Left lobe of liver (tissue), 2 donors: ENCODE data around the gene SYT9. TPM values are rescaled to one million over a fixed set of nuclear protein-coding genes. Genes with fewer than 3 reads are reported as not detected.
A peak's percentile ranks its signal among the peaks of the same experiment; 100 is the strongest.

Source experiments
- ATAC-seq: fragments of 200-7000 bp; cut with Tn5 transposase; one replicate; pipeline ENCODE4 v1.9.1; 2020; ENCODE audit warnings: mild to moderate bottlenecking, moderate library complexity
- DNase-seq: peaks from one replicate; pipeline ENCODE4 v3.0.0-alpha.2; 2020; ENCODE audit warnings: low spot score
- total RNA-seq: library from RNA; stranded (reverse); gene quantifications from one replicate; pipeline ENCODE4 v1.2.1, GENCODE V29; 2021
- donor health status: DM: no; HTN: no; CAD: no; lungs with moderate emphysema.
- donor health status: DM: no; HTN: yes; CAD: no.

Gene SYT9, protein sequence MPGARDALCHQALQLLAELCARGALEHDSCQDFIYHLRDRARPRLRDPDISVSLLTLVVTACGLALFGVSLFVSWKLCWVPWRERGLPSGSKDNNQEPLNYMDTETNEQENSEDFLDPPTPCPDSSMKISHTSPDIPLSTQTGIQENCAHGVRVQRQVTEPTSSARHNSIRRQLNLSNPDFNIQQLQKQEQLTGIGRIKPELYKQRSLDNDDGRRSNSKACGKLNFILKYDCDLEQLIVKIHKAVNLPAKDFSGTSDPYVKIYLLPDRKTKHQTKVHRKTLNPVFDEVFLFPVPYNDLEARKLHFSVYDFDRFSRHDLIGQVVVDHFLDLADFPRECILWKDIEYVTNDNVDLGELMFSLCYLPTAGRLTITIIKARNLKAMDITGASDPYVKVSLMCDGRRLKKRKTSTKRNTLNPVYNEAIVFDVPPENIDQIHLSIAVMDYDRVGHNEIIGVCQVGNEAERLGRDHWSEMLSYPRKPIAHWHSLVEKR
- 11.3 TPM for total RNA-seq

DNA sequence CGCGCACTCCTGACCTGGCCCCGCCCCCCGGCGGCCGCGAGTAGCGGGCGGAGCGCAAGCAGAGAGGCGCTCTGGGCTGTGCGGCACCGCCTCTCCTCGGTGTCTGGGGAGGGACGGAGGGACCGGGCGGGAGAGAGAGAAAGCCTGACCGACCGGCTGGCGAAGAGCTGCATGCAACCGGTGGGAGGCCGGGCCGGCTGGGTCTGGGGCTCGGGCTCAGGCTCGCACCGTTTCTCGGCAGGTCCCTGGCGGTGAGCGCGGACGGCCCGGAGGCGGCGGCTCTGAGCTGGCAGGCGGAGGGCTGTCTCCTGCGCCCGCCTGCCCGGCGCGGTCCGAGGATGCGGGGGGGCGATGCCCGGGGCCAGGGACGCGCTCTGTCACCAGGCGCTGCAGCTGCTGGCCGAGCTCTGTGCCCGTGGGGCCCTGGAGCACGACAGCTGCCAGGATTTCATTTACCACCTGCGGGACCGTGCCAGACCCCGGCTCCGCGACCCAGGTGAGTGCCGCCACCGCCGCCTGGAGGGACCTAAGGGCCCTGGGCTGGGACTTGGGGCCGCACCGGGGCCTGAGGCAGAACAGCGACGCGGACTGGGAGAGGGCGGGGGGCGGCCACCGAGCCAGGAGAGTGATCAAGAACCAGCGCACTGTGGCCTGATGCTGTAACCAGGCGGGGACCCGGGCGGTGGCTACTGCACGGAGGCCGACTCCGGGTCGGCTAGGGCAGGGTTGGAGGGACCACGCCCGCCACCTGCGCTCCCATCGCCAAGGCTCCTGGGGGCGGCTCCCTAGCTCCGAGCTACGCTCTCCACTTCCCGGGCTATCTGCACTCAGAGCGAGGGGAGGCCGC is at the start of gene SYT9:
SYT9 (plus strand) TSS at position 69 of the 847 bp plus-strand sequence; CDS start at position 352, 283 bp downstream.
- DNase-seq (peak; percentile 85), ATAC-seq (peak; percentile 92)

DNA sequence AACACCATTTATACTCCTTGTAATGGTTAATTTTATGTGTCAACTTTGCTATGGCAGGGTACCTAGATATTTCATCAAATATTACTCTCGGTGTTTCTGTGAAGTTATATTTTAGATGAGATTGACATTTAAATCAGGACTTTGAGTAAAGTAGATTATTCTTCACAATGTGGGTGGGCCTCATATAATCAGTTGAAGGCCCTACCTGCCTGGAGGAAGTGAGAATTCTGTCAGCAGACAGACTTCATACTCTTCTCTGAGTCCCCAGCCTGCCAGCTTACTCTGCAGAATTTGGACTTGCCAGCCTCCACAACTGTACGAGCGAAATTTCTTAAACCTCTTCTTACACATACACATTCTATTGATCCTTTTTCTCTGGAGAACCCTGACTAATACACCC is 49.3 kb upstream of the SYT9 start:
- no peak for ATAC-seq
- no peak for DNase-seq

DNA sequence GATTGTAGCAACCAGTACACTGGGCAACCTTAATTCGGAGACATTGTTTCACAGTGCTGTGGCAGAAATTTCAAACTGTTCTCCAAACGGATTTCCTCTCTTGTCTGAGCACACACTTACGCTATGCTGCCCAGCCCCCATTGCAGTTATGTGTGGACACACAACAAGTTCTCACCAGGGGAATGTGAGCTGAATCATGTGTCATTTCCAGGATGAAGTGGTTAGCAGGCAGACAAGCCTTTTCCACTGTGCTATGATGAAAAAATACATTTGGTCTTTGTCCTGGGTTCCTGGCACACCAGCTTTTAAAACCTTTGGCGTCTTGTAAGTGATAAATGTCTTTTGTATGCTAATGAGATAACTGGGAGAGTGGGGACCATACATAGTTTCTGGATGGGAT is 46.9 kb upstream of the SYT9 start:
- ATAC-seq (no peak), DNase-seq (no peak)

DNA sequence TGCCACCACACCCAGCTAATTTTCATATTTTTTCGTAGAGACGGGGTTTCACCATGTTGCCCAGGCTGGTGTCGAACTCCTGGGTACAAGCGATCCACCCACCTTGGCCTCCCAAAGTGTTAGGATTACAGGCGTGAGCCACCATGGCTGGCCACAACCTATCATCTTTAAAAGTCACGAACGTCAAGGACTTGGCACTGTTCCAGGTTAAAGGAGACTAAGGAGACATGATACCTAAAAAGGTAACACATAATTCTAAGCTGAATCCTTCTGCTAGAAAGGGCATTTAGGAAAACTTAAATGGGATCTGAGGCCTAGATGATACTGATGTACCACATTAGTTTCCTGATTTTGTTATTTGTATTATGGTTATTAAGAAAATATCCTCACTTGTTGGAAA is 43.3 kb upstream of the SYT9 start:
- ATAC-seq (no peak), DNase-seq (no peak)

DNA sequence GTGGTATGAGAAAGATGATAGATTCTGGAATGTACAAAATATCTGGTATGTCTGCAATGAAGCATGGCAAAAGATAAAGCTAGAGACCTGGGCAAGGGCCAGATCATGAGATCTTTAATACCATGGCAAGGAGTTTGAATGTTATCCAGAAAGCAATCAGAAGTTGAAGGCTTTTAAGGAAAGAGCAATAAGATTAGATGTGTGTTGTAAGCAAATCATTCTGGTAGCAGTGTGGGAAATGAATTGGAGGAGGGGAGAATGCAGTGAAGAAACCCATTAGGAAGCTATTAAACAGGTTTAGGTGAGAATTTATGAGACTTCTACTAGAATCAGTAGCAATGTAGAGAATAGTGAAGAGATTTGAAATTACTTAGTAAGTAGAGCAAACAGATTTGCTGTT is 32.2 kb upstream of the SYT9 start:
- no peak for ATAC-seq

DNA sequence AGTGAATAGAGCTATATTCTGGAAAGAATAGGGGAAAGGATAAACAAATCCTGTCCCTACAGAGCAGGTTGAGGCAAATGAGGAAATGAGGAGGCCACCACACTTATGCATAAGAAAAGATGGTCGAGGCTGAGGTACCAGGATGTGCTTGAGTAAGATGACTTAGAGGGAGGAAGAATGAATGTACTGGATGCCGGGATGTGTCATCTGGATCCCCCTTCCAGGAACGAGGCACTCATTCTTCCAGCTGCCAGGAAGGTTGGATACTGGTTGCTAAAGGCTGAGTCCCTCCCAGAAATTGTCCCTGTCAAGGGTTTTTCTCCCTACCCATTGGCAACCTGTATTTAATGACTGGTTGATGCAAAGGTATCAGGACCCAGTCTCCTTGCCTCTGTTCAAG is 31.1 kb upstream of the SYT9 start:
- ATAC-seq = no peak
- no peak for DNase-seq

More for the DNA sequence above, 32.2 kb upstream of the SYT9 start:
- no peak for DNase-seq

DNA sequence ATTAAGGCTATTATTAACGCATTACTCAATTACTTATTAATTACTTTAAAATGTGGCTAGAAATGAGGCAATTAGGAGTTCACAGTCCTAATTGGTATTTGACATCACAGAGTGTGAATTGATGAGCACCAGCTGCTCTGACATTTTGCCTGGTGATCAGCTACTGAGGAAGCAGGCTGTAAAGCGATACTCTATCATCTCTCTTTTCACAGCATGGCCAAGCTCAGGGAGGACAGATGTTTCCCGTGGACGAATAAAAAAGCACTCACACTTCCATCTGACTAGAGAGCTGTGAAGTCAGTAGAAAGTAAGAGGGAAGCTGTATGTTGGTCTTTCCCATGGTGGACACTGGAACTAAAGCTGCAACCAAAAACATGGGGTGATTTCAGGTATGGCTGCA is 29.1 kb upstream of the SYT9 start:
- no peak for DNase-seq

DNA sequence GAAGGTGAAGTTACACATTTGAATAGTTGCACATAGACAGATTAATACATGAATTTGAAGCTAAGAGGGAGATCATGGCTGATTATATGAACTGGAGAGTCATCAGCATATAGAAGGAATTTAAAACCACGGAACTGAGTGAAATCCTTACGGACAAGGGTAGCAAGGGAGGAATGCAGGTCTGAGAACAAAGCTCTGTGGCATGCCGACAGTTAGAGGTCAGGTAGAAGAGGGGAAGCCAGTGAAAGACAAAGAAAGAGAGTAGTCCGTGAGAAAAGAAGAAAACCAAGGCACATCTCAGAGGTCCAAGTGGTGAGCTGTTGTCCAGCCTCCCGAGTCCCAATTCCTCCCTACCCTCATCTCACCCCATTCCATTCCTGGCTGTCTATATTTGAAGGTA is 11.8 kb upstream of the SYT9 start:
- DNase-seq (no peak), ATAC-seq (no peak)

More for the DNA sequence above, 29.1 kb upstream of the SYT9 start:
- ATAC-seq = no peak

DNA sequence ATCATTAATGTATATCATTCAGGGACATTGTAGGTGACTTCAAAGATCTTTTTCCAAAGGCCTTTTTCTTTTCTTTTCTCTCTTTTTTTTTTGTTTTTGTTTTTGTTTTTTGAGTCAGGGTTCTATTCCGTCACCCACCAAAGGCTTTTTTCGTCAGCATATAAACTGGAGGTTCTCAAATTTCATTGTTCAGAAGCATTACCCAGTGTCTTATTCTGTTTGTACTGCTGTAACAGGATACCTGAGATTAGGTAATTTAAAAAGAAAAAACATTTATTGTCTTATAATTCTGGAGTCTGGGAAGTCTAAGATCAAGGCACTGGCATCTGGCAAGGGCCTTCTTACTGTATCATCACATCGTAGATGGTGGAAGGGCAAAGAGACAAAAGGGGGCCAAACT is 6.4 kb upstream of the SYT9 start:
- ATAC-seq (no peak), DNase-seq (no peak)

DNA sequence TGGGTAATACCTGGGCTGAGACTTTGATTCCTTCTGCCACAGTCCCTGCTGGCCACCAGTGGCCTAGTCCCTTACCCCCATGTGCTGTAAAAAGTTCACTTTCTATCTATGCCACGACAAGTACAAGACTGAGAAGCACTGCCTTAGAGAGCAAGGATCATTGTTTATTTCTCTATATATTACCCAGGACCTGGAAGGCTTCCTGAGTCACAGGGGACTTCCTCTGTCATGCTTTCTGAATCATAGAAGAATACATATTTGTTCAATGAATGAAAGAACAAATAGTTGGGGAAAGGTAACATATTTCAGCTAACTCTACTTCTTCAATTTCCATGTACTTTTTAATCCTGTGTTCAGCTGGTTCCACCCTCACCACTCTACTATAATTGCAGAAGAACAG is 5.5 kb upstream of the SYT9 start:
- ATAC-seq = no peak
- no peak for DNase-seq

DNA sequence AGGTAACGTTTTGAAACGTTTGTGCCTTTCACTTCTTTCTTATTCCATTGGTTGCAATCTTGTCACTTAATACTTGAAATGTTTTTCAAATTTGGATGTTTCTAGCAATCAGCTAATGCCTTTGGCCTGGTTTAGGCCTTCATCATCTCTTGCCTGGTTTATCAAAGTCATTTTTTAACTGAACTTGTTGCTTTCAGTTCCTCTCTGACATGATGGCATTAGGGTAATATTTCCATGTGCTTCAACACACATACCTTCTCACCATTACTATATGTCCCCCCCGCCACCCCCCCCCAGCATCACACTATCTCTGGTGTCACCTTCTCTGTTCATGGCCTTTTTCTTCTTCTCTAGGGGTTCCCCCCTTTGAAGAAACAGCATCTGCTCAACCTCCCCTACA is 1.5 kb upstream of the SYT9 start:
- ATAC-seq (no peak), DNase-seq (no peak)

DNA sequence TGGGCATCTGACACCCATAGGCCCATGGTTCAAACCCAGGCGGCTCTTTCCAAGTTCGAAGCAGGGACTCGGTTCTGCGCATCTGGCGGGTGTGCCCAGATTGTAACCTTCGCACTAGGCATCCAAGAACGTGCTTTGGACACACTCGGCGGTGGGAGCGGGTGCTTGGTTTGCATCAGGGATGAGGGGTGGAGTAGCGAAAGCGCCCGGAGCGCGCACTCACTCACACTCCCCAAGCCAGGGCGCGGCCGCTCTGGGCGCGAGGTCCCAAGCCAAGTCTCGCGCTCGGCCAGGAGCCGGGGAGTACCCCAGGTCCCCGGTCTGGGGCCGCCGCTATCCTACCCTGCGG is 243 bp upstream of the SYT9 start:
- ATAC-seq = no peak

DNA sequence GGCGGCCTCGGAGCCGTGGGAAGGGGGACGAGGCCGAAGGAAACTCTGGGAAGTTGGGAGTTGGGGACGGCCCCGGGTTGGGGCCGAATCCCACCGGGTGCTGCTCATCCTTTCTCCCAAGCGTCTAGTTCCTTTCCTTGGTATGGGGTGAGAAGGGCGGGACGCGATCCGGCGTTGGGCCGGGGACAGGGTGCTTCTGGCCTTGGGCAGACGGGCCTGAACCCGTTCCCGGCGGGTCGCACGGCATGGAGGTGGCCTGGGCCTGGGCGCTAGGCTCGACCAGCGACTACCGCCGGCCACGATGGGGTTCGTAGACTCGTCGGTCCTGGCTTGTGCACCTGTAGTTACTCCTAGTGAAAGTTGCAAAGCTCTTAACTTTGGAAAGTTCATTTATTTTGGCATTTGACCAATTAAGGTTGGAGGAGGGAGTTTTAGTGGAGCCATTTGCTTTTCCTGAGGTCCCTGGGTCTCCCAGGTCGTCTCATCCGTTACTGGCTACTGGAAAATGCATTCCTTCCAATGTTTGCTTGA is 1.0 kb downstream of the SYT9 start:
- DNase-seq (peak; percentile 56), ATAC-seq (peak; percentile 44)

More for the DNA sequence above, 243 bp upstream of the SYT9 start:
- no peak for DNase-seq

DNA sequence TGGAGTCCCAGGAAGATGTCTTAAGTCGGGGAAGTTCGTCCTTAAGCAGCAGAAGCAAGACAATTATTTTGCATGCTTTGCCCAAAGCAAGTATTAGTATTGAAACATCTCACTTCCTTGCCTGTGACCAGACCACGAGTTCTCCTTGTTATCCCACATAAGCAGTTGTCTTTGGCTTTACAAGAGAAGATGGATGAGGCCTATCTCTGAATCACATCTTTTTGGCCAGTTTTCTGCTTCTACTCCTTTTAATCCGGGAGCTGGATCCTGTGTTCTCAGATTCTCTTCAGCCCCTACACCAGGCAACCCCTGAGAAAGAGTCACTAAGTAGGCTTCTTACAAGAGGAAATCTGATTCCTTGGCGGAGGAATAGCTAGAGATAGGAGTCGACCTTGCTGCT is 2.1 kb downstream of the SYT9 start:
- DNase-seq (no peak), ATAC-seq (no peak)

DNA sequence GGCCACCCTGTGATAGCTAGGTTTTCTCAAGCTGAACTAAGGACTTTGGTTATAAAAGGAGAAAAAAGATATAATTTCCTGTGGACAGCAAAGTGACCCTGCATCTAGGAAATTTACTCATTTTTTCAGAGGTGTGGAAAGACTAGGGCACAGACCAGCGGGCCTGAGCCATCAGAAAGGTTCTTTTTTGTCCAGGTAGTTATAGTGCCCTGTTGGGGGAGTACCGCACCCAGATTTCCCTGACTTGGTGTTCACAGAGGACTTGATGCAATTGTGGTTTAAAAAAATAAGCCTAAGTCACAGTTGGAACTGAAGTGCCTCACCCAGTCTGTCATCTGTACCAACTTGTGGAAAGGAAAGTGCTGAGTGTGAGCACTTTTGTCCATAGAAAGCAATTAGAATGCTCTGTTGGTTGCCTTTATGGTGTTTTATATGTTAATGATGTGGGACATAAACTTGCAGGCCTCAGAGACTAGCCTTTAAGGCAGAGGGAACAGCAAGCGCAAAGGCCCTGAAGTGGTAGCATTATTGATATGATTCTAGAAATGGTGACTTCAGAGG is 3.1 kb downstream of the SYT9 start:
- ATAC-seq (no peak), DNase-seq (no peak)

DNA sequence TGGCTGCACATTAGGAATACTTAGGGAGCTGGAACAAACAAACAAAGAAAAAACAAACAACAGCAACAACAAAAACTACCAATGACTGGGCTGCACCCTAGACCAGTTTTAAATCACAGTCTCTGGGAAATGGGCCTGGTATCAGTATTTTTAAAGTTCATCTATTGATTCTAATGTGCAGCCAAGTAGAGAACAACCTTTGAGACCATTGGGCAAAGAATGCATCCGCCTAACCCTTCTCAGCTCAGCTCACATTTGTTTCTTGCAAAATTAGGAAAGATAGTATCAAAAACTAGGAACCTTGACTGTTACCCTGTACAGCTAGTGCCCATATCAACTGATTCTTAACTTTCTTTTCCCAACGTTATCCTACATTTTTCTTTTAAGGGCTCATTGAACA is 5.2 kb downstream of the SYT9 start:
- peak; percentile 58 for ATAC-seq
- DNase-seq = peak; percentile 49

DNA sequence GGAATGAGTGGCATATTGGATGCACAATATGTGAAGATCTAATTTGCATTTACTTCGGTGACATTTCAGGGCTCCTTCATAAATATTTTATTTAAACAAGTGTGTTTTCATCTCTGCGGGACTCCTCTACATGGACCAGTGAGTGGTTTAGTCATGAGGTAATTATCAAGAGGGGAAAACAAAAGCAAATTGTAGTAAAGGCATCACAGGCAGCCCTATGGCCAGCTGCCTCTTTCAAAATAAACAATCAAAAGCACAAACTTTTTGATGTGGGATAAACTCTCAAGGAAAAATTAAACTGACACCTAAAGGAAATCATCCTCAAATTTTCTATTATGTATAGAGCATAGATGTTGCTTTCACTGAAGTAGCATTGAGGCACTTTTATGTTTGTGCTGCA is 6.0 kb downstream of the SYT9 start:
- ATAC-seq (no peak), DNase-seq (no peak)

DNA sequence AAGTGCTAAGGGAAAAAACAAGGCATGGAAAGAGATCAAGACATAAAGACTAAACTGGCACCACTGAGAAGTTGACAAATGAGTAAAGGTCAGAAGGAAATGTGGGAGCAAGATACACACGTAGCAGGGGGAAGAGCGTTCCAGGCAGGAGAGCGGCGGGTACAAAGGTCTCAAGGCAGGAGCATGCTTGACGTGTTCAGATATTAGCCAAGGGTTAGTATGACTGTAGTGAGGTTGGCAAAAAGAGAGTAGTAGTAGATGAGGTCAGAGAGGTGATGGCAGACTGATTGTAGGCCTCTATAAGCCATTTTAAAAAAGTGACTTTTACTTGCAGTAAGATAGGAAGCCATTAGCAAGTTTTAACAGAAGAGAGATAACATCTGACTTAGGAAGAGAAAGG is 9.9 kb downstream of the SYT9 start:
- peak; percentile 89 for ATAC-seq
- peak; percentile 80 for DNase-seq

DNA sequence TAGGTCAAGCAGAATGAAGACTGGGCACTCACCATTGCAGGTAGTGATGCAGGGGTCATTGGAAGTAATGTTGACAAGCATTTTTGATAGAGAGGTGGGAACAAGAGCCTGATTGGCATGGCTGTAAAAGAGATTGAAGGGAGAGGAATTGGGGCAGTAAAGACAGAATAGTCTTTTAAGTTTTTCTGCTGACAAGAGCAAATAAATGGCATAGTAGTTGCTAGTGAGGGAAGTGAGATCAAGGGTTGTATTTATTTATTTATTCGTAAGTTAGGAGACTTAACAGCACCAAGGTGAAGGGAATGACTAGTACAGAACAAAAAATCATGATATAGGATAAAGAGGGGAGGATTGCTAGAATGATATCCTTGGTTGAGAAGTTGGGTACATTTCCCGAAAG is 11.0 kb downstream of the SYT9 start:
- DNase-seq (no peak), ATAC-seq (no peak)

DNA sequence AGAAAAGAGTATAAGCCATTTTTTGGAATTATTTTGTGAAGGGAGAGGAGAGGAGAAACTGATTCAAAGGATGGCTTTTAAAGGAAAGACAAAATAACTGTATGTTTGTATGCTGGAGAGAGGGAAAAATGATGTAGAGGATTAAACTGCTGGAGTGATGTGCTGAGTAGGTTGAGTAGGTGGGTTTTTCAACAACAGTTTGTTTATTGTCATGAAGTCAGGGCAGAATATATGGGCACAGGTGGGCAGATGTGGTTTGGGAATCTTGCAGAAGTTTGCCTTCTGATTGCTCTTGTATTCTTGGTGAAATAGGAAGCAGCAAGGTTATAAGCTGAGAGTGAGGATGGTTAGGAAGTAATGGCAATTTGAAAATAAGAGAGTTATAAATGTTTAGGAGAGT is 12.1 kb downstream of the SYT9 start:
- no peak for DNase-seq
- ATAC-seq = no peak

DNA sequence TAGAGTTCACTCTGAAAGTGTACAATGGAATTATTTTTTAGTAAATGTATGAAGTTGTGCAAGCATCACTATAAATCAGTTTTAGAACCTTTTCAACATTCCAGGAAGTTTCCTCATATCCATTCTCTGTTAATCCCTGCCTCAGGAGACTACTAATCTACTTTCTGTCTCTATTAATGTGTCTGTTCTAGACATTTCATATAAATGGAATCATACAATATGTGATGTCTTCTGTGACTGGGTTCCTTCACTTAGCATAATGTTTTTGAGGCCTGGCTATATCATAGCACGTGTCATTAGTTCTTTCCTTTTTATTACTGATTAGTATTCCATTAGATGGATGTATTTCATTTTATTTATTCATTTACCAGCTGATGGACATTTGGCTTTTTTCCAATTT is 17.1 kb downstream of the SYT9 start:
- no peak for ATAC-seq
- no peak for DNase-seq
